ENCODE data around the gene VSNL1. TPM values are rescaled to one million over a fixed set of nuclear protein-coding genes. Genes with fewer than 3 reads are reported as not detected.

The VSNL1 gene
- total and polyA plus RNA-seq, 2 donors (not counting 1 experiment from before 2014, with no cell fraction given): not detected

- no peaks in the 10 kb centered on the region for H3K27me3 ChIP-seq (replicated peaks in 1 of 4; ENCODE audit: control extremely low read depth in 1 of 4, control insufficient read depth in 3 of 4, insufficient read depth in 4 of 4, low read length in 3 of 4)
- no peak overlapping the region for H3K9ac ChIP-seq (ENCODE audit: low read length)
- no peak for DNase-seq
- no peaks in the 10 kb centered on the region for H4K20me1 ChIP-seq (ENCODE audit: control insufficient read depth, insufficient read depth, low read length, poor library complexity, severe bottlenecking)
- no peak overlapping the region for H3K4me3 Mint-ChIP-seq
- H3K27ac ChIP-seq (ENCODE audit: low read length in 2 of 2): no peak overlapping the region
- ChIA-PET POLR2A (no interaction called here), CTCF (no interaction called here)
- no peak overlapping the region for H3K4me2 ChIP-seq (replicated peaks; ENCODE audit: low read depth, low read length, poor library complexity, severe bottlenecking)
- intact Hi-C loops (cut with micrococcal nuclease): no loop called here
- no peak overlapping the region for H3K4me3 ChIP-seq (ENCODE audit: control extremely low read depth in 1 of 5, extremely low read depth in 1 of 5, insufficient read depth in 1 of 5, low read depth in 2 of 5, low read length in 4 of 5)
- 100% methylated on average over 2 of the region's 7 CpGs for WGBS (ENCODE audit: insufficient coverage)
- TF ChIP-seq CTCF (IDR thresholded peaks at IDR 0.05) (no peak), EZH2 (IDR thresholded peaks at IDR 0.05; ENCODE audit: borderline replicate concordance, insufficient read depth, low read depth, low read length, poor library complexity, severe bottlenecking) (no peak)
- no peaks in the 10 kb centered on the region for H3K9me3 ChIP-seq (ENCODE audit: control extremely low read depth in 1 of 3, control insufficient read depth in 2 of 3, insufficient read depth in 1 of 3, low read length in 2 of 3)
- ATAC-seq (ENCODE audit: low read depth): no peak
- no peak overlapping the region for H3K27ac Mint-ChIP-seq
- no peaks in the 10 kb centered on the region for H3K27me3 Mint-ChIP-seq
- H3K36me3 ChIP-seq (replicated peaks in 1 of 2; ENCODE audit: control extremely low read depth in 1 of 2, control insufficient read depth in 1 of 2, extremely low read depth in 1 of 2, insufficient read depth in 2 of 2, low read length in 1 of 2): peaks cover 18 to 57% of the 10 kb centered on the region in 2 experiments
- H3K9me3 Mint-ChIP-seq (ENCODE audit: insufficient read depth): no peaks in the 10 kb centered on the region
- peaks cover 16% of the 10 kb centered on the region for H3K79me2 ChIP-seq (ENCODE audit: control insufficient read depth, insufficient read depth, low read length)
- no peaks in the 10 kb centered on the region for H3K4me1 ChIP-seq (ENCODE audit: control insufficient read depth in 2 of 2, insufficient read depth in 2 of 2, low read length in 2 of 2)
- H3K4me1 Mint-ChIP-seq: no peaks in the 10 kb centered on the region
- H2AFZ ChIP-seq (ENCODE audit: insufficient read depth, low read depth, low read length, poor library complexity, severe bottlenecking): no peak overlapping the region
Measured at GRCh38 chr2:17690776-17691175, 150.3 kb downstream of the VSNL1 start.

Other genes starting within 250 kb of the VSNL1 start
- gene RAD51AP2, start 22.3 kb upstream of the VSNL1 start, total RNA-seq: not detected in 2 replicates
- not detected in 2 replicates for gene RAD51AP2, start 22.3 kb upstream of the VSNL1 start, polyA plus RNA-seq
- gene SMC6, start 213.1 kb downstream of the VSNL1 start, total RNA-seq: 111 and 124 TPM in 2 replicates
- gene SMC6, start 213.1 kb downstream of the VSNL1 start, polyA plus RNA-seq: 27.2 and 42.2 TPM in 2 replicates
- gene GEN1, start 213.4 kb downstream of the VSNL1 start, total RNA-seq: 105 and 111 TPM in 2 replicates
- gene GEN1, start 213.4 kb downstream of the VSNL1 start, polyA plus RNA-seq: 16.7 and 18.2 TPM in 2 replicates

Data from B cell (primary cell).